Esophagus squamous epithelium (tissue), 5 donors: Measurements from ENCODE around the gene MOV10L1. TPM values are rescaled to one million over a fixed set of nuclear protein-coding genes. Genes with fewer than 3 reads are reported as not detected.

Source experiments
- DNase-seq: peaks from one replicate; lab custom pipeline; 2025; lab: John Stamatoyannopoulos, UW
- H3K27ac ChIP-seq, 4 donors: fragments of 200-600 bp; sonication (generic); one replicate each; pipeline ENCODE4 v1.5.1; 2016 to 2019; ENCODE audit warnings: mild to moderate bottlenecking in 1 of 4
- H3K27me3 ChIP-seq, 4 donors: fragments of 200-600 bp; sonication (generic); 1 replicate in 3 of 4; 2 replicates in 1 of 4; pipeline versions ENCODE4 v1.5.1 to v1.6.0; 2017 to 2021; ENCODE audit warnings: antibody characterized with exemption in 1 of 4
- H3K36me3 ChIP-seq, 3 donors: fragments of 200-600 bp; sonication (generic); one replicate each; pipeline ENCODE4 v1.5.1; 2016 to 2019
- H3K4me1 ChIP-seq, 3 donors: fragments of 200-600 bp; sonication (generic); one replicate each; pipeline ENCODE4 v1.5.1; 2017 to 2019
- H3K4me3 ChIP-seq, 4 donors: fragments of 200-600 bp; sonication (generic); 1 replicate in 3 of 4; 2 replicates in 1 of 4; pipeline ENCODE4 v1.5.1; 2016 to 2019; ENCODE audit warnings: mild to moderate bottlenecking in 2 of 4, moderate library complexity in 1 of 4
- H3K9me3 ChIP-seq, 3 donors: fragments of 200-600 bp; sonication (generic); one replicate each; pipeline ENCODE4 v1.5.1; 2016 to 2019
- POLR2A ChIP-seq, 4 donors: fragments of 450-650 bp; IDR thresholded peaks; one replicate each; pipeline ENCODE4 v1.6.1; 2017; ENCODE audit warnings: antibody characterized with exemption in 4 of 4, mild to moderate bottlenecking in 4 of 4, moderate library complexity in 3 of 4
- WGBS, 2 donors: methylation state at CpG; one replicate each; pipeline ENCODE4 v1.1.5; 2018; 5-methylcytosine and 5-hydroxymethylcytosine counted together
- intact Hi-C: fragments of 100-400 bp; cut with DNase I; formaldehyde crosslinking; loops from one replicate; pipeline ENCODE4 v1.15.0; 2022
- total RNA-seq, 4 donors: library from RNA; depleted of rRNA; stranded (reverse); fragments of >200 nt; gene quantifications; one replicate each; pipeline ENCODE4 v1.1.0, GENCODE V29; 2016
- TF ChIP-seq, protein P1 (sequence below), 6 experiments: fragments of 450-650 bp in 4 of 6; fragments of 200-600 bp in 2 of 6; sonication (generic) in 2 of 6; IDR thresholded peaks; one replicate each; pipeline ENCODE4 v1.5.1; 2016 to 2019; ENCODE audit warnings: antibody characterized with exemption in 6 of 6, mild to moderate bottlenecking in 4 of 6, moderate library complexity in 4 of 6
- donor health status: DM: yes; HTN: yes; CAD: no.

MOV10L1 gene
- total RNA-seq, 4 donors from 2014 or later = 0.06 to 0.57 (median 0.13) TPM; not detected in 1

DNA sequence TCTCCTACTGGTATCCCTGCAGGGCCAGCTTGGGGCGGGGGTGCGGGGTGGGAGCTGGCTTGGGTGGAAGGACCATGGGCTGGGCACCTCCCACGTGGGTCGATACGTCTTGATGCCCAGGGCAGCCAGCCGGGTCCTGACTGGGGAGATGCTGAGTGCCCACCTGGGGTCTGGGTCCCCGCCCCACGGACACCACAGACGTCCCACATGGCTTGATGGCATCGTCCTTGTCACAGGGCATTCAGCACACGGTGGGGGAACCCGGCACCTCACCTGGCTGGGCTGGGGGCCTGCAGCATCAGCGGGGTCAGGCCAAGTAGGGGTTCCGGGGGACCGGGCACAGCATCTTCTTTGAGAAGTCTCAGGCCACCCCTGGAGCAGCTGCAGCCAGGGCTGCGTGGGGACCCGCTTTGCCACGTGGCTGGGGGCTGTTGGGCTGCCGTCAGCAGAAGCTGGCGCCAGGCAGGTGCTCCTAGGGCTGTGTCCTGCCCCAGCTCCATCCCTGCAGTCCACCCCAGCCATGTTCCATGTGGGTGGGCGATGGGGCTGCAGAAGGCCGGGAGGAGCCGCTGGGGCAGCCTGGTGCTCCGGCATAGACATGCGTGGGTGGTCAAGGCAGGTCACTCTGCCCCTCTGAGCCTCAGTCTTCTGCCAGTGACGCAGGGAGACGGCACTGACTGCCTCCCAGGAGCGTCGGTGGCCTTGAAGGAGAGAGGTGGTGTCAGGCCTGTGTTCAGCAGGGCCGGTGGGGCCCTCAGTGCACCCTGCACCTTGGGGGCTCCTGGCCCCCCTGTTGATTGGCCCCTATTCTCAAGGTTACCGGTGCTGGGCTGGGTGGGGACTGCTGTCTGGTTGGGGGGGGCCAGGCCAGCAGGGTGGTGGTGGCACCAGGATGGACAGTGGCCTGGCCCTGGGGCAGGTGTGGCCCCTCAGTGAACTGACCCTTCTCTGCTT lies 119.4 kb downstream of the MOV10L1 start:
- Histone ChIP-seq H3K4me3 (no peak overlapping the region), H3K36me3 (peaks cover 14 to 95% (median 33%) of the 10 kb centered on the region in 3 donors), H3K9me3 (no peaks in the 10 kb centered on the region), H3K27me3 (no peaks in the 10 kb centered on the region), H3K27ac (no peak overlapping the region), H3K4me1 (peaks cover 0 to 49% (median 0%) of the 10 kb centered on the region in 3 donors)
- intact Hi-C loops = no loop called here
- DNase-seq = no peak
- WGBS, 2 donors = 74% methylated on average over 9 of the region's 31 CpGs; no CpG with 5 or more reads in 1 of the 2 donors
- TF ChIP-seq POLR2A (IDR thresholded peaks at IDR 0.05) = no peak
- TF ChIP-seq, protein P1, sequence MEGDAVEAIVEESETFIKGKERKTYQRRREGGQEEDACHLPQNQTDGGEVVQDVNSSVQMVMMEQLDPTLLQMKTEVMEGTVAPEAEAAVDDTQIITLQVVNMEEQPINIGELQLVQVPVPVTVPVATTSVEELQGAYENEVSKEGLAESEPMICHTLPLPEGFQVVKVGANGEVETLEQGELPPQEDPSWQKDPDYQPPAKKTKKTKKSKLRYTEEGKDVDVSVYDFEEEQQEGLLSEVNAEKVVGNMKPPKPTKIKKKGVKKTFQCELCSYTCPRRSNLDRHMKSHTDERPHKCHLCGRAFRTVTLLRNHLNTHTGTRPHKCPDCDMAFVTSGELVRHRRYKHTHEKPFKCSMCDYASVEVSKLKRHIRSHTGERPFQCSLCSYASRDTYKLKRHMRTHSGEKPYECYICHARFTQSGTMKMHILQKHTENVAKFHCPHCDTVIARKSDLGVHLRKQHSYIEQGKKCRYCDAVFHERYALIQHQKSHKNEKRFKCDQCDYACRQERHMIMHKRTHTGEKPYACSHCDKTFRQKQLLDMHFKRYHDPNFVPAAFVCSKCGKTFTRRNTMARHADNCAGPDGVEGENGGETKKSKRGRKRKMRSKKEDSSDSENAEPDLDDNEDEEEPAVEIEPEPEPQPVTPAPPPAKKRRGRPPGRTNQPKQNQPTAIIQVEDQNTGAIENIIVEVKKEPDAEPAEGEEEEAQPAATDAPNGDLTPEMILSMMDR (IDR thresholded peaks at IDR 0.05) = no peak

DNA sequence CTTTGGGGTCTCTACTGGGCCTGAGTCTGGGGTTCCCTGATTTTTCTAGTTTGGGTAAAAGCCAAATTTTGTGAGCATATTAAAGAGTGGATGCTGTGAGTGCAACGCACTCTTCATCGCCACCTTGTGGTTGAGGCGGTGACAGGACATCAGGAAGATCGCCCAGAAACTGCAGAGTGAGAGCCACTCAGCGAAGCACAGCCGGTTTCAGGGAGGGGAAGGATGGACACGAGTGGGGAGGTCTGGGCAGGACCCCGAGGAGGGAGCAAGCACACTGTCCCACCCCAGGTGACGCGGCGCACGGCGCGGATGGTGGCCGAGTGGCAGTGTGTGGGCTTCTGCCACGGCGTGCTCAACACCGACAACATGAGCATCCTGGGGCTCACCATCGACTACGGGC lies 120.1 kb downstream of the MOV10L1 start:
- peaks cover 14 to 95% (median 37%) of the 10 kb centered on the region in 3 donors for H3K36me3 ChIP-seq
- no peaks in the 10 kb centered on the region for H3K27me3 ChIP-seq
- intact Hi-C loops = loop anchor here (5.0 to 10.0 kb wide), 2 partner anchors 58 to 285 kb away; no protein-coding TSS in a partner anchor
- DNase-seq = no peak
- 14 to 67% methylated on average over 9 to 15 of the region's 20 CpGs for WGBS, 2 donors
- no peaks in the 10 kb centered on the region for H3K9me3 ChIP-seq
- TF ChIP-seq, protein P1 (IDR thresholded peaks at IDR 0.05) = peak; percentile 75 to 89 (median 84)
- TF ChIP-seq POLR2A (IDR thresholded peaks at IDR 0.05) = no peak
- no peak overlapping the region for H3K4me3 ChIP-seq
- peaks cover 0 to 47% (median 0%) of the 10 kb centered on the region in 3 donors for H3K4me1 ChIP-seq
- H3K27ac ChIP-seq = no peak overlapping the region

DNA sequence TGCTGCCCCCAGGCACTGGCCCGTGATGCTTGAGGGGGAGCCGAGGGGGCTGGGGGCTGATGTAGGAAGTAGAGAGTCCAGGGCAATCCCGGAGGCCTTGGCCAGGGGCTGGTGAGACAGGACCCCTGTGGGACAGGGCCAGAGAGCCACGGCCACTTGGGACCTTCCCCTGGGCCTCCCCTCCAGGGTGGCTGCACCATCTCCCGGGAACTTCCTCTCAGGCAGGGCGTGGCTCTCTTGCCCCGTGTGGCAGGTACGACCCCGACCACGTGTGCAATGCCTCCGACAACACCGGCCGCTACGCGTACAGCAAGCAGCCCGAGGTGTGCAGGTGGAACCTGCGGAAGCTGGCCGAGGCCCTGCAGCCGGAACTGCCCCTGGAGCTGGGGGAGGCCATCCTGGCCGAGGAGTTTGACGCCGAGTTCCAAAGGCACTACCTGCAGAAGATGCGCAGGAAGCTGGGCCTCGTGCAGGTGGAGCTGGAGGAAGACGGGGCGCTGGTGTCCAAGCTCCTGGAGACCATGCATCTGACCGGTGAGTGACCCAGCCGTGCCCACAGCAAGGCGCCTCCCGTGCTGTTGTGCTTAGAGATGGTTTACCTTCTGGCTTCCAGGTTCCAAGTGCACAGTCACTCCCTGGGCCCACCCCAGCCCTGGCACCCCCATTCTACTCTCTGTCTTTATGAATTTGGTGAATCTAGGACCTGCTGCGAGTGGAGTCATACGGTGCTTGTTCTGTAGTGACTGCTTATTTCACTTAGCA lies 120.8 kb downstream of the MOV10L1 start:
- TF ChIP-seq, protein P1 (IDR thresholded peaks at IDR 0.05) = no peak
- TF ChIP-seq POLR2A (IDR thresholded peaks at IDR 0.05) = no peak
- 83 to 85% methylated on average over 9 to 12 of the region's 32 CpGs for WGBS, 2 donors
- no peak for DNase-seq
- peaks cover 0 to 40% (median 0%) of the 10 kb centered on the region in 3 donors for H3K4me1 ChIP-seq
- H3K27me3 ChIP-seq = no peaks in the 10 kb centered on the region
- H3K27ac ChIP-seq = no peak overlapping the region
- peaks cover 14 to 98% (median 41%) of the 10 kb centered on the region in 3 donors for H3K36me3 ChIP-seq
- no peak overlapping the region for H3K4me3 ChIP-seq
- intact Hi-C loops = loop anchor here (5.0 to 10.0 kb wide), 2 partner anchors 58 to 286 kb away; no protein-coding TSS in a partner anchor
- H3K9me3 ChIP-seq = no peaks in the 10 kb centered on the region

DNA sequence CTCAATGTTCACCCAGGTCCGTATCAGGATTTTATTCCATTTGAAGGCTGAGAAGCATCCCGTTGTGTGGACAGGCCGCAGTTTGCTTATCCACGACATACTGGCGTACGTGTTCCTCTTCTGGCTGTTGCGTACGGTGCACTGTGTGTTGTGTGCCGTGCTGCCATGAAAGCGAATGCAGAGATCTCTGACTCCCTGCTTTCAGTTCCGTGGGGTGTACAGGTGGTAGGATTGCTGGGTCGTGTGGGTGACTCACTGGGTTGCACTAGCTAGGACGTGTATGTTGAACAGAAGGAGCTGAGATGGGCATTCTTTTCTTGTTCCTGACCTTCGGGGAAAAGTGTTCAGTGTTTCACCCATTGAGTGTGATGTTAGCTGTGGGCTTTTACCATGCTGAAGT lies 121.3 kb downstream of the MOV10L1 start:
- WGBS, 2 donors = 72 to 78% methylated on average over 14 of the region's 14 CpGs
- H3K36me3 ChIP-seq = peaks cover 18 to 98% (median 47%) of the 10 kb centered on the region in 3 donors
- TF ChIP-seq, protein P1 (IDR thresholded peaks at IDR 0.05) = no peak
- TF ChIP-seq POLR2A (IDR thresholded peaks at IDR 0.05) = no peak
- intact Hi-C loops = loop anchor here (5.0 to 10.0 kb wide), 2 partner anchors 59 to 286 kb away; no protein-coding TSS in a partner anchor
- H3K27ac ChIP-seq = no peak overlapping the region
- DNase-seq = no peak
- no peaks in the 10 kb centered on the region for H3K9me3 ChIP-seq
- no peak overlapping the region for H3K4me3 ChIP-seq
- peaks cover 0 to 34% (median 0%) of the 10 kb centered on the region in 3 donors for H3K4me1 ChIP-seq
- H3K27me3 ChIP-seq = no peaks in the 10 kb centered on the region

Other genes with a start within 250 kb of the MOV10L1 start
- gene ZBED4, start 236.2 kb upstream of the MOV10L1 start, total RNA-seq = 10 to 100 TPM in 3 of 4 donors, 1 to 10 TPM in 1; 9.6 to 14.1 (median 13.7) TPM
- gene ALG12, start 171.6 kb upstream of the MOV10L1 start, total RNA-seq = 10 to 100 TPM; 12.8 to 16.6 (median 13.0) TPM
- gene CRELD2, start 171.4 kb upstream of the MOV10L1 start, total RNA-seq = 10 to 100 TPM; 22.7 to 45.7 (median 35.5) TPM
- 10 to 100 TPM; 43.8 to 75.7 (median 52.1) TPM for gene PIM3, start 129.2 kb upstream of the MOV10L1 start, total RNA-seq
- gene IL17REL, start 77.2 kb upstream of the MOV10L1 start, total RNA-seq = not detected
- not detected for gene TTLL8, start 31.7 kb upstream of the MOV10L1 start, total RNA-seq
- under 1 TPM in 2 of 4 donors, not detected in 2; under 0.01 to 0.70 TPM for gene MLC1, start 4.6 kb upstream of the MOV10L1 start, total RNA-seq
- gene PANX2, start 80.7 kb downstream of the MOV10L1 start, total RNA-seq = 1 to 10 TPM; 1.6 to 4.5 (median 3.4) TPM
- 10 to 100 TPM; 39.3 to 55.1 (median 45.8) TPM for gene TRABD, start 95.9 kb downstream of the MOV10L1 start, total RNA-seq
- 10 to 100 TPM; 23.9 to 36.3 (median 27.0) TPM for gene SELENOO, start 111.0 kb downstream of the MOV10L1 start, total RNA-seq
- gene TUBGCP6, start 155.0 kb downstream of the MOV10L1 start, total RNA-seq = 10 to 100 TPM; 20.3 to 44.3 (median 32.2) TPM
- gene HDAC10, start 161.3 kb downstream of the MOV10L1 start, total RNA-seq = 10 to 100 TPM; 18.2 to 46.3 (median 35.6) TPM
- 1 to 10 TPM in 3 of 4 donors, under 1 TPM in 1; 0.19 to 6.9 (median 2.3) TPM for gene MAPK12, start 171.7 kb downstream of the MOV10L1 start, total RNA-seq
- 1 to 10 TPM; 2.4 to 5.7 (median 3.5) TPM for gene MAPK11, start 180.4 kb downstream of the MOV10L1 start, total RNA-seq
- 100 to 1,000 TPM in 3 of 4 donors, 10 to 100 TPM in 1; 80.9 to 231 (median 129) TPM for gene PLXNB2, start 217.6 kb downstream of the MOV10L1 start, total RNA-seq
- gene DENND6B, start 237.0 kb downstream of the MOV10L1 start, total RNA-seq = 1 to 10 TPM in 3 of 4 donors, under 1 TPM in 1; 0.88 to 3.6 (median 2.9) TPM